Gastroesophageal sphincter (tissue), 3 donors: ENCODE measurements around the gene FBL.

Source experiments
- EP300 ChIP-seq: sonication (generic); formaldehyde crosslinking; IDR thresholded peaks from one replicate; pipeline ENCODE4 v1.6.1; 2017; ENCODE audit warnings: antibody characterized with exemption, mild to moderate bottlenecking
- POLR2A ChIP-seq, 2 donors: fragments of 450-650 bp; IDR thresholded peaks; one replicate each; pipeline ENCODE4 v1.6.1; 2017; ENCODE audit warnings: antibody characterized with exemption in 2 of 2, mild to moderate bottlenecking in 2 of 2, moderate library complexity in 1 of 2
- POLR2AphosphoS5 ChIP-seq: sonication (generic); formaldehyde crosslinking; IDR thresholded peaks from one replicate; pipeline ENCODE4 v1.6.1; 2017; ENCODE audit warnings: antibody characterized with exemption
- TF ChIP-seq, protein P1 (sequence below), 4 experiments: fragments of 200-600 bp in 2 of 4; fragments of 450-650 bp in 2 of 4; sonication (generic) in 1 of 4; IDR thresholded peaks; one replicate each; pipeline ENCODE4 v1.5.1; 2017 to 2019; ENCODE audit warnings: antibody characterized with exemption in 4 of 4, mild to moderate bottlenecking in 2 of 4, moderate library complexity in 2 of 4

DNA sequence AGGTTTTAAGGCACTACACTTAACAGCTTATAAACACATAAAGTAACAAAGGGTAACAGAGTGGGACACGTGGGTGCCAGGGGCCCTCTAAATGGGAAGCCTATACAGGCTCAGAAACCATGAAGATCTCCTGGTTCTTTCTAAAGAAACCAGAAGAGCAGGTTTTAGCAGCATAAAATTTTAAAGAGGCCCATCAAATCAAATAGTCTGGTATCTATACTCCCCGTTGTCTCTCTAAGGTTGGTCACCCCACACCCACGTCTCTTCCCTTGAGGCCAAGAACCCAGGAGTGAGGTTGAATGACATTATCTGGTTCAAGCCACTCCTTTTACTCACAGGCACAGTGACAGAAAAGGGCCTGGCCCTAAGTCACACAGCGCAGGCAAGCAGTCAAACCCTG lies 7.6 kb downstream of the FBL start:
- TF ChIP-seq, protein P1, sequence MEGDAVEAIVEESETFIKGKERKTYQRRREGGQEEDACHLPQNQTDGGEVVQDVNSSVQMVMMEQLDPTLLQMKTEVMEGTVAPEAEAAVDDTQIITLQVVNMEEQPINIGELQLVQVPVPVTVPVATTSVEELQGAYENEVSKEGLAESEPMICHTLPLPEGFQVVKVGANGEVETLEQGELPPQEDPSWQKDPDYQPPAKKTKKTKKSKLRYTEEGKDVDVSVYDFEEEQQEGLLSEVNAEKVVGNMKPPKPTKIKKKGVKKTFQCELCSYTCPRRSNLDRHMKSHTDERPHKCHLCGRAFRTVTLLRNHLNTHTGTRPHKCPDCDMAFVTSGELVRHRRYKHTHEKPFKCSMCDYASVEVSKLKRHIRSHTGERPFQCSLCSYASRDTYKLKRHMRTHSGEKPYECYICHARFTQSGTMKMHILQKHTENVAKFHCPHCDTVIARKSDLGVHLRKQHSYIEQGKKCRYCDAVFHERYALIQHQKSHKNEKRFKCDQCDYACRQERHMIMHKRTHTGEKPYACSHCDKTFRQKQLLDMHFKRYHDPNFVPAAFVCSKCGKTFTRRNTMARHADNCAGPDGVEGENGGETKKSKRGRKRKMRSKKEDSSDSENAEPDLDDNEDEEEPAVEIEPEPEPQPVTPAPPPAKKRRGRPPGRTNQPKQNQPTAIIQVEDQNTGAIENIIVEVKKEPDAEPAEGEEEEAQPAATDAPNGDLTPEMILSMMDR (IDR thresholded peaks at IDR 0.05): no peak
- TF ChIP-seq POLR2A (IDR thresholded peaks at IDR 0.05): no peak
- TF ChIP-seq POLR2AphosphoS5: no peak
- TF ChIP-seq EP300: no peak
